Mesenchymal stem cell (in vitro differentiated cells and primary cell): ENCODE data around the gene DEGS1.

Experiments used
- DNase-seq: peaks from one replicate; pipeline ENCODE4 v3.0.0-alpha.2; 2013
- H2AFZ ChIP-seq: one replicate; pipeline ENCODE4 v1.6.1; 2013; ENCODE audit warnings: low read depth, mild to moderate bottlenecking, control low read depth, inconsistent platforms, low read length, moderate library complexity
- H2AK5ac ChIP-seq: 2 replicates; pipeline ENCODE4 v1.6.1; 2013; ENCODE audit warnings: low read length, moderate library complexity, mild to moderate bottlenecking, inconsistent platforms; ENCODE audit not compliant: severe bottlenecking
- H2BK120ac ChIP-seq: one replicate; pipeline ENCODE4 v1.6.1; 2013; ENCODE audit warnings: low read depth, mild to moderate bottlenecking, inconsistent platforms, low read length, moderate library complexity
- H2BK12ac ChIP-seq, 2 experiments: one replicate each; pipeline ENCODE4 v1.6.1; 2013; ENCODE audit warnings: inconsistent platforms in 2 of 2, low read length in 2 of 2, mild to moderate bottlenecking in 2 of 2, moderate library complexity in 2 of 2, control low read depth in 1 of 2
- H2BK15ac ChIP-seq: one replicate; pipeline ENCODE4 v1.6.1; 2013; ENCODE audit warnings: mild to moderate bottlenecking, low read depth, inconsistent platforms; ENCODE audit not compliant: poor library complexity, severe bottlenecking
- H2BK5ac ChIP-seq: 2 replicates; pipeline ENCODE4 v1.6.1; 2013; ENCODE audit warnings: low read depth, mild to moderate bottlenecking, low read length, control low read depth, inconsistent platforms; ENCODE audit not compliant: poor library complexity, severe bottlenecking
- H3K14ac ChIP-seq, 2 experiments: one replicate each; pipeline ENCODE4 v1.6.1; 2013; ENCODE audit warnings: inconsistent platforms in 2 of 2, low read length in 2 of 2, control low read depth in 1 of 2, mild to moderate bottlenecking in 1 of 2, moderate library complexity in 1 of 2
- H3K18ac ChIP-seq, 2 experiments: one replicate each; pipeline ENCODE4 v1.6.1; 2013; ENCODE audit warnings: inconsistent platforms in 2 of 2, low read length in 2 of 2, control low read depth in 1 of 2, low read depth in 1 of 2, mild to moderate bottlenecking in 1 of 2
- H3K23ac ChIP-seq, 2 experiments: one replicate each; pipeline ENCODE4 v1.6.1; 2013; ENCODE audit warnings: inconsistent platforms in 2 of 2, low read length in 2 of 2, mild to moderate bottlenecking in 2 of 2, moderate library complexity in 2 of 2, control low read depth in 1 of 2
- H3K27ac ChIP-seq: 2 replicates; pipeline ENCODE4 v1.5.1; 2013; ENCODE audit warnings: mild to moderate bottlenecking, moderate library complexity, low read length, control low read depth, inconsistent platforms; ENCODE audit not compliant: poor library complexity, severe bottlenecking
- H3K27me3 ChIP-seq, 2 experiments: 2 replicates each; pipeline versions ENCODE4 v1.6.1 to v1.7.0; 2013; ENCODE audit warnings: low read length in 2 of 2, mild to moderate bottlenecking in 2 of 2, moderate library complexity in 2 of 2, control low read depth in 1 of 2, inconsistent platforms in 1 of 2; ENCODE audit not compliant: control insufficient read depth in 1 of 2, insufficient read depth in 1 of 2
- H3K36me3 ChIP-seq, 2 experiments: 2 replicates each; pipeline versions ENCODE4 v1.6.1 to v1.7.0; 2013; ENCODE audit warnings: low read length in 2 of 2, control low read depth in 1 of 2, inconsistent platforms in 1 of 2, low read depth in 1 of 2, mild to moderate bottlenecking in 1 of 2; ENCODE audit not compliant: insufficient read depth in 2 of 2, control insufficient read depth in 1 of 2
- H3K4ac ChIP-seq, 2 experiments: one replicate each; pipeline ENCODE4 v1.6.1; 2013; ENCODE audit warnings: inconsistent platforms in 2 of 2, low read length in 2 of 2, mild to moderate bottlenecking in 2 of 2, moderate library complexity in 2 of 2, control low read depth in 1 of 2, low read depth in 1 of 2
- H3K4me1 ChIP-seq: 2 replicates; pipeline ENCODE4 v1.6.1; 2013; ENCODE audit warnings: low read depth, low read length, control low read depth; ENCODE audit not compliant: control insufficient read depth, insufficient read depth
- H3K4me2 ChIP-seq: 2 replicates; pipeline ENCODE4 v1.6.1; 2013; ENCODE audit warnings: low read length, mild to moderate bottlenecking, inconsistent platforms; ENCODE audit not compliant: poor library complexity, severe bottlenecking
- H3K4me3 ChIP-seq, 2 experiments: 2 replicates each; pipeline versions ENCODE4 v1.5.1 to v1.7.0; 2013; ENCODE audit warnings: low read length in 2 of 2, mild to moderate bottlenecking in 2 of 2, control low read depth in 1 of 2, low read depth in 1 of 2; ENCODE audit not compliant: insufficient read depth in 1 of 2
- H3K79me1 ChIP-seq: replicated peaks from 2 replicates; pipeline ENCODE4 v1.6.1; 2013; ENCODE audit warnings: mild to moderate bottlenecking, control low read depth, low read length, inconsistent platforms; ENCODE audit not compliant: poor library complexity, severe bottlenecking
- H3K9ac ChIP-seq: 2 replicates; pipeline ENCODE4 v1.7.0; 2013; ENCODE audit warnings: mild to moderate bottlenecking, low read length, moderate library complexity
- H3K9me3 ChIP-seq: 2 replicates; pipeline ENCODE4 v1.7.0; 2013; ENCODE audit warnings: mild to moderate bottlenecking, low read length; ENCODE audit not compliant: control insufficient read depth
- H4K8ac ChIP-seq: one replicate; pipeline ENCODE4 v1.6.1; 2013; ENCODE audit warnings: inconsistent platforms, mild to moderate bottlenecking, low read length, moderate library complexity
- H4K91ac ChIP-seq: one replicate; pipeline ENCODE4 v1.6.1; 2013; ENCODE audit warnings: mild to moderate bottlenecking, low read length, inconsistent platforms
- WGBS: methylation state at CpG from one replicate; pipeline ENCODE4 v1.1.7; 2013; ENCODE audit warnings: mixed read lengths; 5-methylcytosine and 5-hydroxymethylcytosine counted together

The DEGS1 gene

DNA sequence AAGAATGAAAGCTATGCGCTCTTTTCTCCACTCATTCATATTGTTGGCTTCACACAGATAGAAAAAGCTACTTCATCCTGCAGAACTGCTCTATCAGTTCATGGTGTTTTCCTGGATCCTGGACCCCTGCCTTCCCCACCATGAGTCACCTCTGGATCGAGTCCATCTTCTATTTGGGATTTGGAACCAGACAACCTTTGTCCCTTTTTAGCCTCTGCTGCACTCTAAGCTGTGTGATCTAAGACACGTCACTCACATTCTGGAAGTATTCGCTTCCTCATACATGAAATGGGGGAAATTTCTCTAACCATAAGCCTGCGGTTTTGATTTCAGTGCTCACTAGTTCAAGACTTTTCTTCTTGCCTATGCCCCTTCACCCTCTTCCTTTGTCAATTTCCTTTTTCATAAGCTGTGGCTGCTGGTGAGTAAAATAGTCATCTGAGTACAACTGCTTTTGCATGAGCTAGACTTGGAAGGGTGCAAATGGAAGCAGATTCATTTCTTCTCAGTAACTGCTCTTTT lies 14.1 kb upstream of the DEGS1 start:
- H4K91ac ChIP-seq, result no peak overlapping the region
- H3K36me3 ChIP-seq, result no peaks in the 10 kb centered on the region
- no peak overlapping the region for H2AK5ac ChIP-seq
- peaks cover 1% of the 10 kb centered on the region for H3K4me1 ChIP-seq
- H2BK15ac ChIP-seq, result no peak overlapping the region
- WGBS, result 91% methylated on average over 5 of the region's 5 CpGs
- H3K14ac ChIP-seq, result no peak overlapping the region
- H2BK5ac ChIP-seq, result no peak overlapping the region
- H3K4me3 ChIP-seq, result peak overlapping the region in 1 of 2 experiments; percentile 64
- H3K4ac ChIP-seq, result no peak overlapping the region
- peak overlapping the region; percentile 10 for H3K4me2 ChIP-seq
- peak overlapping the region; percentile 47 for H3K9ac ChIP-seq
- peak overlapping the region; percentile 74 for H3K27ac ChIP-seq
- H2BK120ac ChIP-seq, result no peak overlapping the region
- H3K79me1 ChIP-seq, result no peaks in the 10 kb centered on the region
- no peak overlapping the region for H2AFZ ChIP-seq
- no peak overlapping the region for H2BK12ac ChIP-seq
- no peak overlapping the region for H4K8ac ChIP-seq
- no peaks in the 10 kb centered on the region for H3K9me3 ChIP-seq
- no peak for DNase-seq
- H3K23ac ChIP-seq, result no peak overlapping the region
- H3K18ac ChIP-seq, result no peak overlapping the region
- peaks cover 0 to 2% of the 10 kb centered on the region in 2 experiments for H3K27me3 ChIP-seq

GRCh38 chr1:224169718-224170270 lies 13.2 kb upstream of the DEGS1 start:
- H3K27me3 ChIP-seq, result peaks cover 0 to 2% of the 10 kb centered on the region in 2 experiments
- H2AK5ac ChIP-seq, result no peak overlapping the region
- no peak overlapping the region for H2AFZ ChIP-seq
- no peak overlapping the region for H3K18ac ChIP-seq
- no peak overlapping the region for H3K23ac ChIP-seq
- no peak overlapping the region for H3K27ac ChIP-seq
- peaks cover 1% of the 10 kb centered on the region for H3K4me1 ChIP-seq
- H2BK12ac ChIP-seq, result no peak overlapping the region
- H3K4me3 ChIP-seq, result no peak overlapping the region
- no peak overlapping the region for H3K4me2 ChIP-seq
- no peak overlapping the region for H2BK15ac ChIP-seq
- no peak overlapping the region for H3K9ac ChIP-seq
- no peak overlapping the region for H2BK120ac ChIP-seq
- no peaks in the 10 kb centered on the region for H3K9me3 ChIP-seq
- DNase-seq, result no peak
- no peaks in the 10 kb centered on the region for H3K36me3 ChIP-seq
- no peaks in the 10 kb centered on the region for H3K79me1 ChIP-seq
- WGBS, result 95% methylated on average over 3 of the region's 4 CpGs
- H3K4ac ChIP-seq, result no peak overlapping the region
- no peak overlapping the region for H4K91ac ChIP-seq
- no peak overlapping the region for H3K14ac ChIP-seq
- H2BK5ac ChIP-seq, result no peak overlapping the region
- H4K8ac ChIP-seq, result no peak overlapping the region

- Histone ChIP-seq H2BK12ac (no peak overlapping the region), H3K27me3 (peaks cover 0 to 2% of the 10 kb centered on the region in 2 experiments), H3K36me3 (no peaks in the 10 kb centered on the region), H2AK5ac (no peak overlapping the region), H3K9ac (no peak overlapping the region), H3K4me2 (no peak overlapping the region), H3K14ac (no peak overlapping the region), H3K18ac (no peak overlapping the region), H3K79me1 (no peaks in the 10 kb centered on the region), H4K91ac (no peak overlapping the region), H4K8ac (no peak overlapping the region), H3K4me1 (peaks cover 1% of the 10 kb centered on the region), H3K23ac (no peak overlapping the region), H3K27ac (no peak overlapping the region), H2BK5ac (no peak overlapping the region), H3K4me3 (no peak overlapping the region), H2AFZ (no peak overlapping the region), H3K9me3 (no peaks in the 10 kb centered on the region), H3K4ac (no peak overlapping the region), H2BK15ac (no peak overlapping the region), H2BK120ac (no peak overlapping the region)
- no peak for DNase-seq
- WGBS, result 87% methylated on average over 4 of the region's 4 CpGs
Observed at GRCh38 chr1:224170343-224170742, 12.7 kb upstream of the DEGS1 start.

GRCh38 chr1:224170748-224171478 lies 12.1 kb upstream of the DEGS1 start:
- H3K27ac ChIP-seq, result no peak overlapping the region
- no peak overlapping the region for H2AFZ ChIP-seq
- no peak overlapping the region for H2BK120ac ChIP-seq
- H3K4me2 ChIP-seq, result no peak overlapping the region
- no peak overlapping the region for H4K91ac ChIP-seq
- H3K9me3 ChIP-seq, result no peaks in the 10 kb centered on the region
- WGBS, result 88% methylated on average over 8 of the region's 9 CpGs
- H2BK12ac ChIP-seq, result no peak overlapping the region
- no peak overlapping the region for H2BK5ac ChIP-seq
- no peak overlapping the region for H3K4me3 ChIP-seq
- no peak overlapping the region for H2BK15ac ChIP-seq
- no peak overlapping the region for H3K14ac ChIP-seq
- H3K18ac ChIP-seq, result no peak overlapping the region
- peaks cover 0 to 2% of the 10 kb centered on the region in 2 experiments for H3K27me3 ChIP-seq
- no peaks in the 10 kb centered on the region for H3K36me3 ChIP-seq
- DNase-seq, result peak; percentile 40
- no peak overlapping the region for H2AK5ac ChIP-seq
- peaks cover 5% of the 10 kb centered on the region for H3K4me1 ChIP-seq
- no peaks in the 10 kb centered on the region for H3K79me1 ChIP-seq
- no peak overlapping the region for H3K9ac ChIP-seq
- H3K23ac ChIP-seq, result no peak overlapping the region
- no peak overlapping the region for H4K8ac ChIP-seq
- no peak overlapping the region for H3K4ac ChIP-seq
